ENCODE data around the gene DAP. TPM values are rescaled to one million over a fixed set of nuclear protein-coding genes. Genes with fewer than 3 reads are reported as not detected.

Gene DAP
- total RNA-seq, 1 donor from 2014 or later = 22.9 TPM

DNA sequence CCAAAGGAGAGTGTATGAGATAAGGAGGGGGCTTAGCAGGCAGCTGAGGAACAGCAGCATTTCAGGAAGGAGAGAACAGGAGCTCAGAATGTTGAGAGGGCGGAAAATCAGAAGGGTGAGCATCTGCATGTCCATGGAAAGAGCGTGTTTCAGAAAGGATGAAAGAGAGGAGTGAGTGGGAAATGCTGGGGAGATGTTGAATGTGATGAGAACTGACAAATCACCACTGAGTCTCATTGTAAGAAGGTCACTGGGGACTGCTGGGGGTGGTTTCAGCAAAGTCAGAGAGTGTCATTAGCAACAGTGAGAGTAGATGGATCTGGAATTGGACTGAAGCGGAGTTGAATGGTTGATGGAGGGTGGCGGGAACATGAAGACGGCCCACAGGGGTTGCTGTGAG, 131.4 kb downstream of the DAP start:
- Histone ChIP-seq H3K36me3 (no peaks in the 10 kb centered on the region), H3K9me3 (replicated peaks) (no peaks in the 10 kb centered on the region), H3K4me3 (no peak overlapping the region), H3K27ac (replicated peaks) (no peak overlapping the region), H3K27me3 (ENCODE audit: low read depth) (no peaks in the 10 kb centered on the region), H3K4me1 (peaks cover 48% of the 10 kb centered on the region)
- intact Hi-C loops (cut with micrococcal nuclease) = loop anchor here (5.0 to 10.0 kb wide), 2 partner anchors 75 to 177 kb away; no protein-coding TSS in a partner anchor
- DNase-seq = no peak
- TF ChIP-seq, protein P1, sequence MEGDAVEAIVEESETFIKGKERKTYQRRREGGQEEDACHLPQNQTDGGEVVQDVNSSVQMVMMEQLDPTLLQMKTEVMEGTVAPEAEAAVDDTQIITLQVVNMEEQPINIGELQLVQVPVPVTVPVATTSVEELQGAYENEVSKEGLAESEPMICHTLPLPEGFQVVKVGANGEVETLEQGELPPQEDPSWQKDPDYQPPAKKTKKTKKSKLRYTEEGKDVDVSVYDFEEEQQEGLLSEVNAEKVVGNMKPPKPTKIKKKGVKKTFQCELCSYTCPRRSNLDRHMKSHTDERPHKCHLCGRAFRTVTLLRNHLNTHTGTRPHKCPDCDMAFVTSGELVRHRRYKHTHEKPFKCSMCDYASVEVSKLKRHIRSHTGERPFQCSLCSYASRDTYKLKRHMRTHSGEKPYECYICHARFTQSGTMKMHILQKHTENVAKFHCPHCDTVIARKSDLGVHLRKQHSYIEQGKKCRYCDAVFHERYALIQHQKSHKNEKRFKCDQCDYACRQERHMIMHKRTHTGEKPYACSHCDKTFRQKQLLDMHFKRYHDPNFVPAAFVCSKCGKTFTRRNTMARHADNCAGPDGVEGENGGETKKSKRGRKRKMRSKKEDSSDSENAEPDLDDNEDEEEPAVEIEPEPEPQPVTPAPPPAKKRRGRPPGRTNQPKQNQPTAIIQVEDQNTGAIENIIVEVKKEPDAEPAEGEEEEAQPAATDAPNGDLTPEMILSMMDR (IDR thresholded peaks at IDR 0.05; ENCODE audit: borderline replicate concordance) = no peak

Other genes starting within 250 kb of the DAP start
- gene ANKRD33B, start 197.2 kb downstream of the DAP start, total RNA-seq = 15.2 TPM

Data from left ventricle myocardium inferior (tissue), 1 donor.